ENCODE measurements around the gene IRS1. TPM values are rescaled to one million over a fixed set of nuclear protein-coding genes. Genes with fewer than 3 reads are reported as not detected.

IRS1 gene
- total and polyA plus RNA-seq, 4 donors = 3.1 to 36.7 (median 7.9) TPM

DNA sequence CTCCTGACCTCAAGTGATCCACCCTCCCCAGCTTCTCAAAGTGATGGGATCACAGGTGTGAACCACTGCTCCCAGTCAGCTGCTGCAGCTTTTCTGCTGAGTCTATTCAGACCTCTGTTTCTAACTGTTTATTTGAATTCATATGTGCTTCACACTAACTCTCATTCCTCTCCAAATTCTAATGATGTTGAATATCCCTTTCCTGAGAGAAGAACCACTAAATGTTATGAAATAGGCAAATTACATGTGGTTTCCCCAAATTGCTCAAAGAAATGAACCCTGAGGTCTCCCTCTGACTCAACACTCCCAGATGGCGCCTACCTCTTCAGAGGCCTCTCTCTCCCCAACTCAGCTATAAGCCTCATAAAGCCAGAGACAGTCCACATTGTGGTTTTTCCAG, 98.6 kb downstream of the IRS1 start:
- Histone ChIP-seq H3K27me3 (ENCODE audit: control insufficient read depth in 3 of 3, insufficient read depth in 3 of 3, low read length in 2 of 3) (no peaks in the 10 kb centered on the region), H3K4me3 (no peak overlapping the region), H3K27ac (ENCODE audit: low read depth in 1 of 2, low read length in 1 of 2) (no peak overlapping the region), H3K4me1 (ENCODE audit: control insufficient read depth in 5 of 5, insufficient read depth in 5 of 5, low read length in 5 of 5) (peaks cover 0 to 25% (median 6%) of the 10 kb centered on the region in 5 donors), H3K9ac (ENCODE audit: insufficient read depth in 1 of 2, low read length in 2 of 2) (no peak overlapping the region), H3K9me3 (ENCODE audit: control insufficient read depth in 4 of 4, insufficient read depth in 3 of 4, low read length in 3 of 4) (peaks cover 0 to 2% (median 0%) of the 10 kb centered on the region in 4 donors), H3K36me3 (ENCODE audit: control insufficient read depth in 4 of 4, insufficient read depth in 4 of 4, low read length in 4 of 4) (no peaks in the 10 kb centered on the region)
- TF ChIP-seq, protein P1, sequence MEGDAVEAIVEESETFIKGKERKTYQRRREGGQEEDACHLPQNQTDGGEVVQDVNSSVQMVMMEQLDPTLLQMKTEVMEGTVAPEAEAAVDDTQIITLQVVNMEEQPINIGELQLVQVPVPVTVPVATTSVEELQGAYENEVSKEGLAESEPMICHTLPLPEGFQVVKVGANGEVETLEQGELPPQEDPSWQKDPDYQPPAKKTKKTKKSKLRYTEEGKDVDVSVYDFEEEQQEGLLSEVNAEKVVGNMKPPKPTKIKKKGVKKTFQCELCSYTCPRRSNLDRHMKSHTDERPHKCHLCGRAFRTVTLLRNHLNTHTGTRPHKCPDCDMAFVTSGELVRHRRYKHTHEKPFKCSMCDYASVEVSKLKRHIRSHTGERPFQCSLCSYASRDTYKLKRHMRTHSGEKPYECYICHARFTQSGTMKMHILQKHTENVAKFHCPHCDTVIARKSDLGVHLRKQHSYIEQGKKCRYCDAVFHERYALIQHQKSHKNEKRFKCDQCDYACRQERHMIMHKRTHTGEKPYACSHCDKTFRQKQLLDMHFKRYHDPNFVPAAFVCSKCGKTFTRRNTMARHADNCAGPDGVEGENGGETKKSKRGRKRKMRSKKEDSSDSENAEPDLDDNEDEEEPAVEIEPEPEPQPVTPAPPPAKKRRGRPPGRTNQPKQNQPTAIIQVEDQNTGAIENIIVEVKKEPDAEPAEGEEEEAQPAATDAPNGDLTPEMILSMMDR (IDR thresholded peaks at IDR 0.05; ENCODE audit: control extremely low read depth, extremely low read depth) = no peak
- peak; percentile 39 for ATAC-seq (ENCODE audit: insufficient read depth, low FRiP score)
- DNase-seq = no peak
- WGBS, 2 donors = 25 to 78% methylated on average over 1 of the region's 1 CpG

DNA sequence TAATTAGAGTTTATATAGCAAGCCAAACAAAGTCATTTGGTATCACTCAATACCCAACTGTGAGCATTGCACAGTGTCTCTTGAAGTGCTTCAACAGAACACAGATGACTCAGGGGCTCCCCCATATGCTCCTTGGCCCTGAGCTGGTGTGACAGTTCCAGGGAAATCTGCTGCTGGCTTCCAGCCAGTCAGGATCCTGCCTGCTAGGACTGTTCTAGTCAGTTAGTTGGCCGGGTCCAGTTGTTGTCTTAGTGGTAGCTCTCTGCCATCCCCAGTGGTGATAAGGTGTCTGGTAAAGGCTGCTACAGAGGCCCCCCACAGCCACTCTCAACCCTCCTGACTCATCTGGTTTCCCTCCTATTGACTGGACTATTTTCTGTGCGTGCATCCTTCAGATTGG, 100.3 kb downstream of the IRS1 start:
- TF ChIP-seq, protein P1 (IDR thresholded peaks at IDR 0.05; ENCODE audit: control extremely low read depth, extremely low read depth) = no peak
- ATAC-seq (ENCODE audit: insufficient read depth, low FRiP score) = peak; percentile 44
- DNase-seq = peak; percentile 80 to 91 (median 85)
- H3K36me3 ChIP-seq (ENCODE audit: control insufficient read depth in 4 of 4, insufficient read depth in 4 of 4, low read length in 4 of 4) = no peaks in the 10 kb centered on the region
- no peak overlapping the region for H3K4me3 ChIP-seq
- H3K9me3 ChIP-seq (ENCODE audit: control insufficient read depth in 4 of 4, insufficient read depth in 3 of 4, low read length in 3 of 4) = no peaks in the 10 kb centered on the region
- H3K4me1 ChIP-seq (ENCODE audit: control insufficient read depth in 5 of 5, insufficient read depth in 5 of 5, low read length in 5 of 5) = peaks cover 0 to 32% (median 6%) of the 10 kb centered on the region in 5 donors
- no peaks in the 10 kb centered on the region for H3K27me3 ChIP-seq (ENCODE audit: control insufficient read depth in 3 of 3, insufficient read depth in 3 of 3, low read length in 2 of 3)
- 69 to 81% methylated on average over 2 of the region's 2 CpGs for WGBS, 2 donors
- no peak overlapping the region for H3K9ac ChIP-seq (ENCODE audit: insufficient read depth in 1 of 2, low read length in 2 of 2)
- no peak overlapping the region for H3K27ac ChIP-seq (ENCODE audit: low read depth in 1 of 2, low read length in 1 of 2)

DNA sequence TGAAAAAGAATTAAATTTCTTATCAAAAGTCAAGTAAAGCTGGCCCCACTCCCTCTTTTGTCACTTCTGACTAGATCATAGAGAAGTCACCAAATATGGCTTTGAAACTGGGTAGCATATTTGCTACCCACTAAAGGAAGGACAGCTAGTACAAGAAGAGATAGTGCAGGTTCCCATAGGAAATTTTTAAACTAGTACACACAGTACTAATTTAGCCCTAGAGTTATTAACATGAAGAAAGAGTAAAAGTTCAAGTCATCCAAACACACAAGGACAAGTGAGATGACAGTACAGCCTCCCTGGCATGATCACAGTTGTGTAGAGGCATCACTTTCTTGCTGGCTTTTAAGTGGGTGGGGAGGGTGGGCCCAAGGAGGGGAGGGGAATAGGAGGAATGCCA, 100.9 kb downstream of the IRS1 start:
- TF ChIP-seq, protein P1 (IDR thresholded peaks at IDR 0.05; ENCODE audit: control extremely low read depth, extremely low read depth) = no peak
- Histone ChIP-seq H3K27ac (ENCODE audit: low read depth in 1 of 2, low read length in 1 of 2) (no peak overlapping the region), H3K27me3 (ENCODE audit: control insufficient read depth in 3 of 3, insufficient read depth in 3 of 3, low read length in 2 of 3) (no peaks in the 10 kb centered on the region), H3K4me3 (no peak overlapping the region), H3K4me1 (ENCODE audit: control insufficient read depth in 5 of 5, insufficient read depth in 5 of 5, low read length in 5 of 5) (peaks cover 0 to 37% (median 7%) of the 10 kb centered on the region in 5 donors), H3K9ac (ENCODE audit: insufficient read depth in 1 of 2, low read length in 2 of 2) (no peak overlapping the region), H3K36me3 (ENCODE audit: control insufficient read depth in 4 of 4, insufficient read depth in 4 of 4, low read length in 4 of 4) (no peaks in the 10 kb centered on the region), H3K9me3 (ENCODE audit: control insufficient read depth in 4 of 4, insufficient read depth in 3 of 4, low read length in 3 of 4) (no peaks in the 10 kb centered on the region)
- ATAC-seq (ENCODE audit: insufficient read depth, low FRiP score) = no peak
- DNase-seq = no peak

All from lung (tissue), 12 donors.